H9 (cell line): Measurements from ENCODE around the gene LRPAP1. TPM values are rescaled to one million over a fixed set of nuclear protein-coding genes. Genes with fewer than 3 reads are reported as not detected.

Source experiments
- DNase-seq: peaks from one replicate; pipeline ENCODE4 v3.0.0-alpha.2; 2017
- H2AFZ ChIP-seq: one replicate; pipeline ENCODE4 v1.6.1; 2013; ENCODE audit warnings: mild to moderate bottlenecking, low read length, control low read depth, moderate library complexity
- H2AK5ac ChIP-seq: 2 replicates; pipeline ENCODE4 v1.6.1; 2013; ENCODE audit warnings: low read length, control low read depth, mixed read lengths; ENCODE audit not compliant: insufficient read length
- H2BK120ac ChIP-seq: one replicate; pipeline ENCODE4 v1.6.1; 2013; ENCODE audit warnings: low read depth, mild to moderate bottlenecking, low read length, control low read depth, inconsistent platforms; ENCODE audit not compliant: poor library complexity, severe bottlenecking
- H2BK12ac ChIP-seq: 2 replicates; pipeline ENCODE4 v1.6.1; 2013; ENCODE audit warnings: low read length, control low read depth, mixed read lengths, low read depth; ENCODE audit not compliant: insufficient read length
- H2BK15ac ChIP-seq: 2 replicates; pipeline ENCODE4 v1.6.1; 2013; ENCODE audit warnings: low read depth, low read length, control low read depth
- H2BK20ac ChIP-seq: one replicate; pipeline ENCODE4 v1.6.1; 2013; ENCODE audit warnings: low read depth, mild to moderate bottlenecking, low read length, control low read depth, inconsistent platforms; ENCODE audit not compliant: poor library complexity, severe bottlenecking
- H2BK5ac ChIP-seq: 2 replicates; pipeline ENCODE4 v1.6.1; 2013; ENCODE audit warnings: low read length, control low read depth, mixed read lengths; ENCODE audit not compliant: insufficient read length
- H3K14ac ChIP-seq: 2 replicates; pipeline ENCODE4 v1.6.1; 2013; ENCODE audit warnings: low read length, control low read depth; ENCODE audit not compliant: insufficient read depth
- H3K18ac ChIP-seq: 2 replicates; pipeline ENCODE4 v1.6.1; 2013; ENCODE audit warnings: low read depth, mild to moderate bottlenecking, mixed read lengths, low read length, control low read depth; ENCODE audit not compliant: insufficient read length
- H3K23ac ChIP-seq: 2 replicates; pipeline ENCODE4 v1.6.1; 2013; ENCODE audit warnings: low read length, control low read depth, mixed read lengths, low read depth; ENCODE audit not compliant: insufficient read length
- H3K23me2 ChIP-seq: 2 replicates; pipeline ENCODE4 v1.6.1; 2013; ENCODE audit warnings: low read depth, mild to moderate bottlenecking, mixed read lengths, low read length, control low read depth; ENCODE audit not compliant: insufficient read length, poor library complexity, severe bottlenecking
- H3K27ac ChIP-seq: 2 replicates; pipeline ENCODE4 v1.5.1; 2013; ENCODE audit warnings: low read length, control low read depth, mixed read lengths, low read depth; ENCODE audit not compliant: insufficient read length
- H3K27me3 ChIP-seq: 2 replicates; pipeline ENCODE4 v1.6.1; 2013; ENCODE audit warnings: low read length, control low read depth, inconsistent platforms; ENCODE audit not compliant: insufficient read depth
- H3K4ac ChIP-seq: 2 replicates; pipeline ENCODE4 v1.6.1; 2013; ENCODE audit warnings: low read depth, mild to moderate bottlenecking, control low read depth, inconsistent platforms, low read length, moderate library complexity
- H3K4me1 ChIP-seq: 2 replicates; pipeline ENCODE4 v1.6.1; 2013; ENCODE audit warnings: low read length, control low read depth, inconsistent platforms; ENCODE audit not compliant: insufficient read depth
- H3K4me2 ChIP-seq: 2 replicates; pipeline ENCODE4 v1.6.1; 2013; ENCODE audit warnings: low read length, control low read depth, mixed read lengths; ENCODE audit not compliant: insufficient read length, insufficient read depth
- H3K56ac ChIP-seq: 2 replicates; pipeline ENCODE4 v1.6.1; 2013; ENCODE audit warnings: low read depth, mild to moderate bottlenecking, mixed read lengths, low read length, control low read depth; ENCODE audit not compliant: insufficient read length
- H3K79me1 ChIP-seq: 2 replicates; pipeline ENCODE4 v1.6.1; 2013; ENCODE audit warnings: low read depth, mild to moderate bottlenecking, moderate library complexity, low read length, control low read depth, inconsistent platforms; ENCODE audit not compliant: insufficient read depth, poor library complexity, severe bottlenecking
- H3K79me2 ChIP-seq: 2 replicates; pipeline ENCODE4 v1.6.1; 2013; ENCODE audit warnings: low read length, control low read depth, inconsistent platforms; ENCODE audit not compliant: insufficient read depth
- H3K9ac ChIP-seq: 2 replicates; pipeline ENCODE4 v1.6.1; 2013; ENCODE audit warnings: low read length, control low read depth, mixed read lengths; ENCODE audit not compliant: insufficient read length; ENCODE audit errors: extremely low read depth
- H3K9me3 ChIP-seq: one replicate; pipeline ENCODE4 v1.6.1; 2013; ENCODE audit warnings: low read depth, low read length, inconsistent platforms; ENCODE audit not compliant: control insufficient read depth
- H3T11ph ChIP-seq: one replicate; pipeline ENCODE4 v1.6.1; 2013; ENCODE audit warnings: mild to moderate bottlenecking, low read length, control low read depth, inconsistent platforms
- H4K20me1 ChIP-seq: one replicate; pipeline ENCODE4 v1.6.1; 2013; ENCODE audit not compliant: control insufficient read depth, insufficient read length, insufficient read depth
- H4K5ac ChIP-seq: 2 replicates; pipeline ENCODE4 v1.6.1; 2013; ENCODE audit warnings: low read depth, mild to moderate bottlenecking, mixed read lengths, low read length, control low read depth; ENCODE audit not compliant: insufficient read length
- H4K8ac ChIP-seq: replicated peaks from 2 replicates; pipeline ENCODE4 v1.6.1; 2013; ENCODE audit warnings: low read length, control low read depth, mixed read lengths, low read depth; ENCODE audit not compliant: insufficient read length
- H4K91ac ChIP-seq: 2 replicates; pipeline ENCODE4 v1.6.1; 2013; ENCODE audit warnings: low read depth, mild to moderate bottlenecking, moderate library complexity, mixed read lengths, low read length, control low read depth; ENCODE audit not compliant: insufficient read length
- H3K27ac Mint-ChIP-seq, 3 experiments: 2 replicates in 2 of 3; 3 replicates in 1 of 3; pipeline ENCODE4 v1.8.0; 2020 to 2021; ENCODE audit warnings: mixed read lengths in 3 of 3, mild to moderate bottlenecking in 1 of 3, moderate library complexity in 1 of 3
- H3K27me3 Mint-ChIP-seq: 2 replicates; pipeline ENCODE4 v1.8.0; 2021; ENCODE audit warnings: low read depth, mild to moderate bottlenecking, moderate library complexity, mixed read lengths
- H3K36me3 Mint-ChIP-seq, 3 experiments: 2 replicates in 2 of 3; 3 replicates in 1 of 3; pipeline ENCODE4 v1.8.0; 2020 to 2021; ENCODE audit warnings: low read depth in 3 of 3, mixed read lengths in 3 of 3; ENCODE audit not compliant: insufficient read depth in 1 of 3
- H3K4me1 Mint-ChIP-seq, 2 experiments: 2 replicates each; pipeline ENCODE4 v1.8.0; 2020; ENCODE audit warnings: mixed read lengths in 2 of 2
- H3K4me3 Mint-ChIP-seq, 2 experiments: 2 replicates in 1 of 2; 3 replicates in 1 of 2; pipeline ENCODE4 v1.8.0; 2020 to 2021; ENCODE audit warnings: mild to moderate bottlenecking in 2 of 2, mixed read lengths in 2 of 2, moderate library complexity in 1 of 2
- H3K9me3 Mint-ChIP-seq, 2 experiments: 2 replicates in 1 of 2; 3 replicates in 1 of 2; pipeline ENCODE4 v1.8.0; 2020; ENCODE audit warnings: mild to moderate bottlenecking in 2 of 2, mixed read lengths in 2 of 2, moderate library complexity in 1 of 2
- WGBS: extraction: QIAGEN DNeasy Blood & Tissue Kit; methylation state at CpG from one replicate; pipeline ENCODE4 v1.1.7; 2013; ENCODE audit warnings: missing lambda C conversion rate, low lambda C conversion rate, mixed read lengths; ENCODE audit not compliant: insufficient read length; ENCODE audit errors: extremely low coverage; 5-methylcytosine and 5-hydroxymethylcytosine counted together
- total RNA-seq: library from RNA; stranded (reverse); gene quantifications from 2 replicates; pipeline ENCODE4 v1.2.1, GENCODE V29; 2021
- TF ChIP-seq, protein P1 (sequence below): fragments of 200-600 bp; sonication (generic); conservative IDR thresholded peaks from 3 replicates; pipeline ENCODE4 v1.8.0; 2021; ENCODE audit warnings: antibody characterized with exemption, mild to moderate bottlenecking

Gene LRPAP1
- total RNA-seq, 1 experiment from 2014 or later = 85.9 TPM

DNA sequence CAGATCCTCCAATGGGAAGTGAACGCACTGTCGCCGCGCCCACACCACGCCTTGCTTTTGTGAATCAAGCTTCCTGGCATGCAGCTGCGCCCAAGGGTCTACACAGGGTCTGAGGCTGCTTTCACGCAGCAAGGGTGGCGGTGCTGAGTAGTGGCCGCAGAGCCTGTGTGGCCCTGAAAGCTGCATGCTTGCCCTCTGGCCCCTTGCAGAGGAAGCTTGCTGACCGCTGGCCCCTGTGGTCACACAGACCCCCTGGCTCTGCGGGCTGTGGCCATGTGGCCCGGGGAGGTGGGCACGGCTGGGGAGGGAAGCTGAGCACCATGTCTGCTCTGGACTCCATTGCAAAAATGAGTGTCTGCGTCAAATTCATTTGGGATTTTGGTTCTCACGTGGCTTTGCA lies 60.3 kb downstream of the LRPAP1 start:
- Mint-ChIP-seq H3K4me1 (peaks cover 0 to 3% of the 10 kb centered on the region in 2 experiments; a peak in 1 of 4 replicates), H3K27ac (no peak overlapping the region), H3K36me3 (no peaks in the 10 kb centered on the region), H3K27me3 (peaks cover 70% of the 10 kb centered on the region), H3K9me3 (no peaks in the 10 kb centered on the region), H3K4me3 (no peak overlapping the region)
- Histone ChIP-seq H2BK20ac (no peak overlapping the region), H3T11ph (no peak overlapping the region), H3K56ac (no peak overlapping the region), H3K79me2 (no peaks in the 10 kb centered on the region), H3K27ac (no peak overlapping the region), H2BK12ac (no peak overlapping the region), H4K91ac (no peak overlapping the region), H4K5ac (no peak overlapping the region), H2AFZ (no peak overlapping the region), H3K27me3 (peaks cover 3% of the 10 kb centered on the region; the same call in 1 of the 2 replicates), H4K8ac (no peak overlapping the region), H3K14ac (no peak overlapping the region), H3K9ac (no peak overlapping the region), H4K20me1 (no peaks in the 10 kb centered on the region), H3K4me1 (no peaks in the 10 kb centered on the region), H3K23me2 (no peaks in the 10 kb centered on the region), H3K79me1 (no peaks in the 10 kb centered on the region), H3K23ac (no peak overlapping the region), H2BK15ac (no peak overlapping the region), H3K18ac (no peak overlapping the region), H3K4ac (no peak overlapping the region), H2AK5ac (no peak overlapping the region), H3K4me2 (no peak overlapping the region), H2BK5ac (no peak overlapping the region), H2BK120ac (no peak overlapping the region), H3K9me3 (no peaks in the 10 kb centered on the region)
- TF ChIP-seq, protein P1, sequence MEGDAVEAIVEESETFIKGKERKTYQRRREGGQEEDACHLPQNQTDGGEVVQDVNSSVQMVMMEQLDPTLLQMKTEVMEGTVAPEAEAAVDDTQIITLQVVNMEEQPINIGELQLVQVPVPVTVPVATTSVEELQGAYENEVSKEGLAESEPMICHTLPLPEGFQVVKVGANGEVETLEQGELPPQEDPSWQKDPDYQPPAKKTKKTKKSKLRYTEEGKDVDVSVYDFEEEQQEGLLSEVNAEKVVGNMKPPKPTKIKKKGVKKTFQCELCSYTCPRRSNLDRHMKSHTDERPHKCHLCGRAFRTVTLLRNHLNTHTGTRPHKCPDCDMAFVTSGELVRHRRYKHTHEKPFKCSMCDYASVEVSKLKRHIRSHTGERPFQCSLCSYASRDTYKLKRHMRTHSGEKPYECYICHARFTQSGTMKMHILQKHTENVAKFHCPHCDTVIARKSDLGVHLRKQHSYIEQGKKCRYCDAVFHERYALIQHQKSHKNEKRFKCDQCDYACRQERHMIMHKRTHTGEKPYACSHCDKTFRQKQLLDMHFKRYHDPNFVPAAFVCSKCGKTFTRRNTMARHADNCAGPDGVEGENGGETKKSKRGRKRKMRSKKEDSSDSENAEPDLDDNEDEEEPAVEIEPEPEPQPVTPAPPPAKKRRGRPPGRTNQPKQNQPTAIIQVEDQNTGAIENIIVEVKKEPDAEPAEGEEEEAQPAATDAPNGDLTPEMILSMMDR = no peak
- no CpG with 5 or more reads among the region's 15 CpGs for WGBS
- no peak for DNase-seq
